ENCODE results near the gene SNAI1.
"Not testable (repeated sequence)": the region's sequence is repeated elsewhere in the genome, so short reads cannot be mapped to it uniquely, and the experiment has no call there.

SNAI1 gene

GRCh38 chr20:49982346-49983122 lies at the start of gene SNAI1:
SNAI1 (plus strand) TSS chr20:49982980; CDS start chr20:49983060, 80 bp downstream.
- peak; percentile 88 for DNase-seq

GRCh38 chr20:49935746-49936152 lies 47.0 kb upstream of the SNAI1 start:
- DNase-seq: no peak

- peak; percentile 93 for DNase-seq
Observed at GRCh38 chr20:49936153-49937026, 46.4 kb upstream of the SNAI1 start, which contains the start of gene RNF114. RNF114 (plus strand) TSS chr20:49936397; CDS start chr20:49936413, 16 bp downstream.

- peak; percentile 26 for DNase-seq
Observed at GRCh38 chr20:49937027-49937929, 45.5 kb upstream of the SNAI1 start.

- DNase-seq: no peak
Observed at GRCh38 chr20:49938173-49939163, 44.3 kb upstream of the SNAI1 start.

GRCh38 chr20:49941456-49941855 lies 41.3 kb upstream of the SNAI1 start:
- DNase-seq: no peak

- no peak for DNase-seq
Observed at GRCh38 chr20:49942303-49942702, 40.5 kb upstream of the SNAI1 start.

GRCh38 chr20:49942942-49943341 lies 39.8 kb upstream of the SNAI1 start:
- DNase-seq: no peak

GRCh38 chr20:49945306-49945700 lies 37.5 kb upstream of the SNAI1 start:
- DNase-seq: no peak

- no peak for DNase-seq
Observed at GRCh38 chr20:49945701-49946477, 36.9 kb upstream of the SNAI1 start.

- DNase-seq: no peak
Observed at GRCh38 chr20:49948178-49948577, 34.6 kb upstream of the SNAI1 start.

- no peak for DNase-seq
Observed at GRCh38 chr20:49948809-49949507, 33.8 kb upstream of the SNAI1 start.

- no peak for DNase-seq
Observed at GRCh38 chr20:49951151-49951550, 31.6 kb upstream of the SNAI1 start.

GRCh38 chr20:49955167-49955566 lies 27.6 kb upstream of the SNAI1 start:
- DNase-seq: no peak

GRCh38 chr20:49955830-49956396 lies 26.9 kb upstream of the SNAI1 start:
- not testable (repeated sequence) for DNase-seq

GRCh38 chr20:49956689-49957088 lies 26.1 kb upstream of the SNAI1 start:
- DNase-seq: no peak

- DNase-seq: not testable (repeated sequence)
Observed at GRCh38 chr20:49957089-49957938, 25.5 kb upstream of the SNAI1 start.

- DNase-seq: no peak
Observed at GRCh38 chr20:49961413-49961812, 21.4 kb upstream of the SNAI1 start.

All from CD4-positive, alpha-beta T cell treated with Interleukin-10 for 1 hour (primary cell).